Measurements from ENCODE around the gene VAV3. TPM values are rescaled to one million over a fixed set of nuclear protein-coding genes. Genes with fewer than 3 reads are reported as not detected.

The VAV3 gene
- total and polyA plus RNA-seq, 2 of the 8 experiments (the other 6 are each of a cell fraction or from before 2014, with no cell fraction given), result 2.9 to 7.9 TPM

- no peaks in the 10 kb centered on the region for H3K79me1 ChIP-seq (ENCODE audit: low read depth, low read length)
- no peaks in the 10 kb centered on the region for H3K9me3 ChIP-seq (ENCODE audit: insufficient read depth in 2 of 2, low read depth in 1 of 2, low read length in 1 of 2)
- H3K23ac ChIP-seq (ENCODE audit: insufficient read length), result no peak overlapping the region
- 90% methylated on average over 3 of the region's 3 CpGs; no CpG with 5 or more reads in 1 of the 2 experiments for WGBS, 2 experiments (ENCODE audit: extremely low coverage in 1 of 2, insufficient coverage in 1 of 2, insufficient read length in 1 of 2, insufficient replicate concordance in 2 of 2, low coverage in 1 of 2, low lambda C conversion rate in 2 of 2, missing lambda C conversion rate in 1 of 2)
- ChIA-PET POLR2A (ENCODE audit: partially characterized antibody) (no interaction called here), CTCF (ENCODE audit: partially characterized antibody) (interaction anchor here (0.5 to 19.2 kb wide), 3 partner anchors 176 to 360 kb away, joined by 3 to 433 read pairs (median 3); no protein-coding TSS in a partner anchor)
- TF ChIP-seq EP300 (IDR thresholded peaks at IDR 0.05; ENCODE audit: borderline replicate concordance in 1 of 2, low read depth in 2 of 2, low read length in 2 of 2) (no peak), FOSL1 (IDR thresholded peaks at IDR 0.05; ENCODE audit: insufficient read depth, low read depth, low read length) (no peak), ASH2L (IDR thresholded peaks at IDR 0.05; ENCODE audit: low read length) (no peak)
- no peak overlapping the region for H3K9ac ChIP-seq (replicated peaks in 1 of 4; ENCODE audit: extremely low read depth in 1 of 4, low read depth in 3 of 4, low read length in 3 of 4)
- H3K56ac ChIP-seq (replicated peaks; ENCODE audit: insufficient read length, low read depth, low read length), result no peak overlapping the region
- H3K27me3 ChIP-seq (replicated peaks in 1 of 4; ENCODE audit: control insufficient read depth in 3 of 4, extremely low read depth in 1 of 4, insufficient read depth in 3 of 4, low read length in 3 of 4), result no peaks in the 10 kb centered on the region
- H2BK120ac ChIP-seq (replicated peaks; ENCODE audit: low read depth, low read length), result no peak overlapping the region
- no peak overlapping the region for H4K91ac ChIP-seq (replicated peaks; ENCODE audit: insufficient read length, low read length)
- H2BK15ac ChIP-seq (ENCODE audit: low read length), result no peak overlapping the region
- H3K18ac ChIP-seq (ENCODE audit: extremely low read depth, low read length), result no peak overlapping the region
- H4K20me1 ChIP-seq (replicated peaks in 1 of 2; ENCODE audit: control insufficient read depth in 1 of 2, insufficient read depth in 2 of 2, low read length in 2 of 2), result peaks cover 0 to 1% of the 10 kb centered on the region in 2 experiments
- H3K14ac ChIP-seq (ENCODE audit: insufficient read length), result no peak overlapping the region
- H2BK12ac ChIP-seq (ENCODE audit: low read depth, low read length), result no peak overlapping the region
- no peaks in the 10 kb centered on the region for H3K36me3 ChIP-seq (ENCODE audit: control insufficient read depth in 2 of 4, insufficient read depth in 4 of 4, low read length in 3 of 4)
- H3K4ac ChIP-seq (replicated peaks; ENCODE audit: insufficient read length, low read depth, low read length), result no peak overlapping the region
- H4K5ac ChIP-seq (ENCODE audit: insufficient read length, low read depth, low read length), result no peak overlapping the region
- DNase-seq (ENCODE audit: low read depth in 1 of 2, low spot score in 2 of 2), result no peak
- H2BK20ac ChIP-seq (ENCODE audit: low read length), result no peak overlapping the region
- no peaks in the 10 kb centered on the region for H3K4me1 ChIP-seq (replicated peaks in 1 of 4; ENCODE audit: control insufficient read depth in 3 of 4, insufficient read depth in 4 of 4, low read length in 3 of 4)
- no peaks in the 10 kb centered on the region for H3K79me2 ChIP-seq (ENCODE audit: control insufficient read depth in 1 of 2, insufficient read depth in 2 of 2, low read length in 2 of 2)
- H2AK5ac ChIP-seq (ENCODE audit: low read depth, low read length), result no peak overlapping the region
- no peaks in the 10 kb centered on the region for H3K23me2 ChIP-seq (ENCODE audit: low read depth, low read length)
- no peak overlapping the region for H2BK5ac ChIP-seq (ENCODE audit: low read depth, low read length)
- H3K4me3 ChIP-seq (ENCODE audit: extremely low read depth in 1 of 4, insufficient read depth in 2 of 4, low read depth in 3 of 4, low read length in 4 of 4), result no peak overlapping the region
- FAIRE-seq, result no peak
- no peak overlapping the region for H2AFZ ChIP-seq (ENCODE audit: low read length)
- no peak overlapping the region for H3K27ac ChIP-seq (ENCODE audit: low read depth, low read length)
- H3K4me2 ChIP-seq (ENCODE audit: insufficient read depth in 1 of 2, low read depth in 2 of 2, low read length in 2 of 2), result no peak overlapping the region
- H4K8ac ChIP-seq (ENCODE audit: extremely low read depth, insufficient read depth, low read length), result no peak overlapping the region
Observed at GRCh38 chr1:107777664-107778047, 187.3 kb downstream of the VAV3 start.
